ENCODE results near the gene CELF6. TPM values are rescaled to one million over a fixed set of nuclear protein-coding genes. Genes with fewer than 3 reads are reported as not detected.
A peak's percentile ranks its signal among the peaks of the same experiment; 100 is the strongest.

CELF6 gene
- total RNA-seq, 1 donor from 2014 or later, result under 0.01 TPM

DNA sequence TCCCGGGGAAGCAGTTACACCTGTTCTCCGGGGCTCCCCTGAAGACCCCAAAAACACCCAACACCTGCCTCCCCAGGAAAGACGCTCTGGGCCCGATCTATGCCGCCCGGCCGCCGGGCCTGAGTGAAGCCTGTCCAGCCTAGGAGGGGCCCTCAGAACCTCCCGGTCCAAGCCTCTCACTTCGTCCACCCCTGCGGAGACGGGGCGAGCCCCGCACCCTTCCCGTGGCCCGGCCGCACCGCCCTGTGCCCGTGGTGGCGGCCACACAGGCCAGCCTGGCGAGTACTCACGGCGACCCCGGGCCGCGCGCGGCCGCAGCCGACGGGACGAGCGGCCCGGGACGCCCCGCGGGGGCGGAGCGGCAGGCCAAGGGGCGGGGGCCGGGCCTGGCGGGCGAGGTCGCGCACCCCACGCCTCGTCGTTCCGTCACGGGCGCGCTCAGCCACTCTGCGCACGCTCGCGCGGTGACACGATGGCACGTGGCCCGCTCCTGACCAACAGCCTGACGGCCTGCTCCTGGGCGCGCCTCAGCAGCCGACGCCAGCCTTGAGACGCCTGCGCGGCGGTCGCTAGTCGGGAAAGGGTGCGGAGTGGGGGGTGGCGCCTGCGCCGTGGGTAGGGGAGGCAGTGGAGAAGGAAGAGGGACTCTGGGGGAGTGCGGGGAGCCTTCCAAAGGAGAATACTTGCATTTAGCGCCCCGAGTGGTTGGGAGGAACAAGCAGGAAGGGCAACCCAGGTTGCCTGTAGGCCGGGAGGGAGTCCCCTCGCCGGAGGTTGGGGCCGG lies 47.6 kb downstream of the CELF6 start, which contains the start of gene PARP6:
Gene PARP6 (minus strand): TSS at position 342 of the 784 bp plus-strand sequence. CDS start 5,077 bp downstream, outside the sequence.
- TF ChIP-seq, protein P1, sequence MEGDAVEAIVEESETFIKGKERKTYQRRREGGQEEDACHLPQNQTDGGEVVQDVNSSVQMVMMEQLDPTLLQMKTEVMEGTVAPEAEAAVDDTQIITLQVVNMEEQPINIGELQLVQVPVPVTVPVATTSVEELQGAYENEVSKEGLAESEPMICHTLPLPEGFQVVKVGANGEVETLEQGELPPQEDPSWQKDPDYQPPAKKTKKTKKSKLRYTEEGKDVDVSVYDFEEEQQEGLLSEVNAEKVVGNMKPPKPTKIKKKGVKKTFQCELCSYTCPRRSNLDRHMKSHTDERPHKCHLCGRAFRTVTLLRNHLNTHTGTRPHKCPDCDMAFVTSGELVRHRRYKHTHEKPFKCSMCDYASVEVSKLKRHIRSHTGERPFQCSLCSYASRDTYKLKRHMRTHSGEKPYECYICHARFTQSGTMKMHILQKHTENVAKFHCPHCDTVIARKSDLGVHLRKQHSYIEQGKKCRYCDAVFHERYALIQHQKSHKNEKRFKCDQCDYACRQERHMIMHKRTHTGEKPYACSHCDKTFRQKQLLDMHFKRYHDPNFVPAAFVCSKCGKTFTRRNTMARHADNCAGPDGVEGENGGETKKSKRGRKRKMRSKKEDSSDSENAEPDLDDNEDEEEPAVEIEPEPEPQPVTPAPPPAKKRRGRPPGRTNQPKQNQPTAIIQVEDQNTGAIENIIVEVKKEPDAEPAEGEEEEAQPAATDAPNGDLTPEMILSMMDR (IDR thresholded peaks at IDR 0.05; ENCODE audit: insufficient read depth, low read length, severe bottlenecking), result peak; percentile 67
- Histone ChIP-seq H3K27me3 (ENCODE audit: control insufficient read depth, insufficient read depth, low read length) (no peaks in the 10 kb centered on the region), H3K4me3 (ENCODE audit: low read depth, low read length) (peak within 1 kb of the TSS; percentile 85), H3K36me3 (ENCODE audit: control insufficient read depth, insufficient read depth, low read length) (peaks cover under 1% of the 10 kb centered on the region)
- no peak for FAIRE-seq
- DNase-seq (ENCODE audit: low read depth), result peak; percentile 92

GRCh38 chr15:72271895-72272212 lies 48.1 kb downstream of the CELF6 start:
- Histone ChIP-seq H3K27me3 (ENCODE audit: control insufficient read depth, insufficient read depth, low read length) (no peaks in the 10 kb centered on the region), H3K4me3 (ENCODE audit: low read depth, low read length) (peak overlapping the region; percentile 85), H3K36me3 (ENCODE audit: control insufficient read depth, insufficient read depth, low read length) (peaks cover 4% of the 10 kb centered on the region)
- TF ChIP-seq, protein P1 (IDR thresholded peaks at IDR 0.05; ENCODE audit: insufficient read depth, low read length, severe bottlenecking), result no peak
- FAIRE-seq, result no peak
- peak; percentile 15 for DNase-seq (ENCODE audit: low read depth)

DNA sequence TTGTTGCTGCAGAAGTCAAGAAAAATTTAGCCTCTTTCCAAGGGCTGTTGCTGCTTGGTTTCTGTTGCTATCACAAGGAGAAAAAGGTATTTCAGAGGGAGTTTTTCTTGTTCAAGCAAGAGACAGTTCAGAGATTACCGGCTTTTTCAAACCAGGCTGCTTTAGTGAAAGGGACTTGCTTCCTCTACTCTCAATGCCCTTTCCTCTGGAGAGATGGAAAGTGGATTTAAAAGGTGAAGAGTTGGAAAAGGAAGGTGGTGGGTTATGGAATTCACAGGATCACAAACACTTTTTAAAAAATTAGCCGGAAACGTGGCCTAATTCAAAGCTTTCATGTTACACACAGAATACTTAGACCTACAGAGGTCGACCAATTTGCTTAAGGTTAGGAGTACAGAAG lies 48.7 kb downstream of the CELF6 start:
- H3K27me3 ChIP-seq (ENCODE audit: control insufficient read depth, insufficient read depth, low read length), result no peaks in the 10 kb centered on the region
- TF ChIP-seq, protein P1 (IDR thresholded peaks at IDR 0.05; ENCODE audit: insufficient read depth, low read length, severe bottlenecking), result no peak
- H3K36me3 ChIP-seq (ENCODE audit: control insufficient read depth, insufficient read depth, low read length), result peaks cover 4% of the 10 kb centered on the region
- FAIRE-seq, result no peak
- H3K4me3 ChIP-seq (ENCODE audit: low read depth, low read length), result no peak overlapping the region
- no peak for DNase-seq (ENCODE audit: low read depth)

- TF ChIP-seq, protein P1 (IDR thresholded peaks at IDR 0.05; ENCODE audit: insufficient read depth, low read length, severe bottlenecking), result no peak
- H3K36me3 ChIP-seq (ENCODE audit: control insufficient read depth, insufficient read depth, low read length), result peaks cover 9% of the 10 kb centered on the region
Observed at GRCh38 chr15:72269739-72270138, 50.2 kb downstream of the CELF6 start.

GRCh38 chr15:72265031-72265430 lies 54.9 kb downstream of the CELF6 start:
- TF ChIP-seq, protein P1 (IDR thresholded peaks at IDR 0.05; ENCODE audit: insufficient read depth, low read length, severe bottlenecking), result no peak
- Histone ChIP-seq H3K27me3 (ENCODE audit: control insufficient read depth, insufficient read depth, low read length) (no peaks in the 10 kb centered on the region), H3K4me3 (ENCODE audit: low read depth, low read length) (no peak overlapping the region), H3K36me3 (ENCODE audit: control insufficient read depth, insufficient read depth, low read length) (peaks cover 22% of the 10 kb centered on the region)
- DNase-seq (ENCODE audit: low read depth), result no peak
- peak; percentile 70 for FAIRE-seq

More at GRCh38 chr15:72269739-72270138, 50.2 kb downstream of the CELF6 start:
- no peaks in the 10 kb centered on the region for H3K27me3 ChIP-seq (ENCODE audit: control insufficient read depth, insufficient read depth, low read length)
- FAIRE-seq (no peak), DNase-seq (ENCODE audit: low read depth) (no peak)
- no peak overlapping the region for H3K4me3 ChIP-seq (ENCODE audit: low read depth, low read length)
